Thyroid gland (tissue), 4 donors: ENCODE data around the gene ACTL6B.

Experiments
- CTCF ChIP-seq, 6 experiments: fragments of 200-600 bp in 3 of 6; fragments of 450-650 bp in 3 of 6; sonication (generic) in 3 of 6; IDR thresholded peaks; one replicate each; pipeline ENCODE4 v1.5.1; 2016 to 2019; ENCODE audit warnings: antibody characterized with exemption in 6 of 6, mild to moderate bottlenecking in 2 of 6, inconsistent platforms in 1 of 6, moderate library complexity in 1 of 6
- POLR2A ChIP-seq, 2 donors: fragments of 450-650 bp; IDR thresholded peaks; one replicate each; pipeline ENCODE4 v1.6.1; 2017; ENCODE audit warnings: antibody characterized with exemption in 2 of 2, mild to moderate bottlenecking in 2 of 2, moderate library complexity in 1 of 2

GRCh38 chr7:100670074-100670473 lies 13.8 kb upstream of the ACTL6B start:
- TF ChIP-seq POLR2A (IDR thresholded peaks at IDR 0.05) (no peak), CTCF (IDR thresholded peaks at IDR 0.05) (no peak)
